ENCODE data around the gene CDH10. TPM values are rescaled to one million over a fixed set of nuclear protein-coding genes. Genes with fewer than 3 reads are reported as not detected.

The CDH10 gene
- total RNA-seq, 2 experiments from 2014 or later: not detected

GRCh38 chr5:24681106-24681505, 36.3 kb upstream of the CDH10 start:
- H3K4me1 ChIP-seq (ENCODE audit: insufficient read depth, low read length, poor library complexity, severe bottlenecking): no peaks in the 10 kb centered on the region
- peaks cover 7% of the 10 kb centered on the region for H3K9me3 ChIP-seq (ENCODE audit: low read length)
- H3K4me3 ChIP-seq (ENCODE audit: low read depth, low read length, poor library complexity, severe bottlenecking): no peak overlapping the region
- intact Hi-C loops (cut with micrococcal nuclease; ENCODE audit: unreplicated experiment): no loop called here
- no peak overlapping the region for H2AFZ ChIP-seq (ENCODE audit: low read length)
- no peaks in the 10 kb centered on the region for H3K36me3 ChIP-seq (ENCODE audit: insufficient read depth, low read length)
- DNase-seq (ENCODE audit: low spot score): no peak
- no peaks in the 10 kb centered on the region for H3K79me2 ChIP-seq (ENCODE audit: insufficient read depth, low read depth, low read length)
- no peak overlapping the region for H3K4me2 ChIP-seq (ENCODE audit: low read length)
- TF ChIP-seq CTCF (conservative IDR thresholded peaks at IDR 0.05; ENCODE audit: low read length) (no peak), EZH2phosphoT487 (IDR thresholded peaks at IDR 0.05; ENCODE audit: borderline replicate concordance, low read depth, low read length) (no peak)
- BruUV-seq (replicated peaks): no TSS peak
- ChIA-PET CTCF (ENCODE audit: unreplicated experiment) (no interaction called here), POLR2A (interaction anchor here (1.1 kb wide), 1 partner anchor 10 kb away, joined by 3 read pairs; no protein-coding TSS in a partner anchor)
- no peak overlapping the region for H3K27ac ChIP-seq (ENCODE audit: low read depth, low read length, poor library complexity, severe bottlenecking)
- H4K20me1 ChIP-seq (ENCODE audit: insufficient read depth, low read length): no peaks in the 10 kb centered on the region
- no peaks in the 10 kb centered on the region for H3K9me2 ChIP-seq (ENCODE audit: insufficient read depth, low read length)

- DNase-seq (ENCODE audit: low spot score): no peak
- Histone ChIP-seq H3K4me2 (ENCODE audit: low read length) (no peak overlapping the region), H3K36me3 (ENCODE audit: insufficient read depth, low read length) (no peaks in the 10 kb centered on the region), H3K79me2 (ENCODE audit: insufficient read depth, low read depth, low read length) (no peaks in the 10 kb centered on the region), H4K20me1 (ENCODE audit: insufficient read depth, low read length) (no peaks in the 10 kb centered on the region), H3K9me2 (ENCODE audit: insufficient read depth, low read length) (no peaks in the 10 kb centered on the region), H3K4me3 (ENCODE audit: low read depth, low read length, poor library complexity, severe bottlenecking) (no peak overlapping the region), H2AFZ (ENCODE audit: low read length) (no peak overlapping the region), H3K9me3 (ENCODE audit: low read length) (no peaks in the 10 kb centered on the region), H3K27ac (ENCODE audit: low read depth, low read length, poor library complexity, severe bottlenecking) (no peak overlapping the region), H3K4me1 (ENCODE audit: insufficient read depth, low read length, poor library complexity, severe bottlenecking) (no peaks in the 10 kb centered on the region)
- intact Hi-C loops (cut with micrococcal nuclease; ENCODE audit: unreplicated experiment): no loop called here
- ChIA-PET POLR2A (interaction anchor here (0.7 kb wide), 1 partner anchor 236 kb away, joined by 3 read pairs; no protein-coding TSS in a partner anchor), CTCF (ENCODE audit: unreplicated experiment) (no interaction called here)
- no peak for TF ChIP-seq EZH2phosphoT487 (IDR thresholded peaks at IDR 0.05; ENCODE audit: borderline replicate concordance, low read depth, low read length)
- BruUV-seq (replicated peaks): no TSS peak
Measured at GRCh38 chr5:24668050-24668449, 23.3 kb upstream of the CDH10 start.

GRCh38 chr5:24649531-24649930, 4.8 kb upstream of the CDH10 start:
- no peak overlapping the region for H3K4me3 ChIP-seq (ENCODE audit: low read depth, low read length, poor library complexity, severe bottlenecking)
- no peak for DNase-seq (ENCODE audit: low spot score)
- no peak for TF ChIP-seq CTCF (conservative IDR thresholded peaks at IDR 0.05; ENCODE audit: low read length)
- no peak for TF ChIP-seq EZH2phosphoT487 (IDR thresholded peaks at IDR 0.05; ENCODE audit: borderline replicate concordance, low read depth, low read length)
- no peaks in the 10 kb centered on the region for H4K20me1 ChIP-seq (ENCODE audit: insufficient read depth, low read length)
- H3K4me2 ChIP-seq (ENCODE audit: low read length): no peak overlapping the region
- H3K27ac ChIP-seq (ENCODE audit: low read depth, low read length, poor library complexity, severe bottlenecking): no peak overlapping the region
- no peak overlapping the region for H2AFZ ChIP-seq (ENCODE audit: low read length)
- no TSS peak for BruUV-seq (replicated peaks)
- POLR2A ChIA-PET: interaction anchor here (0.8 kb wide), 1 partner anchor 8 kb away, joined by 3 read pairs; no protein-coding TSS in a partner anchor
- H3K9me3 ChIP-seq (ENCODE audit: low read length): no peaks in the 10 kb centered on the region
- no peaks in the 10 kb centered on the region for H3K79me2 ChIP-seq (ENCODE audit: insufficient read depth, low read depth, low read length)
- no peaks in the 10 kb centered on the region for H3K9me2 ChIP-seq (ENCODE audit: insufficient read depth, low read length)
- no peaks in the 10 kb centered on the region for H3K36me3 ChIP-seq (ENCODE audit: insufficient read depth, low read length)
- intact Hi-C loops (cut with micrococcal nuclease; ENCODE audit: unreplicated experiment): loop anchor here (10.0 kb wide), 1 partner anchor 675 kb away; no protein-coding TSS in a partner anchor
- H3K4me1 ChIP-seq (ENCODE audit: insufficient read depth, low read length, poor library complexity, severe bottlenecking): no peaks in the 10 kb centered on the region
- CTCF ChIA-PET (ENCODE audit: unreplicated experiment): no interaction called here
